Endothelial cell of umbilical vein (primary cell): ENCODE results near the gene IRF1. TPM values are rescaled to one million over a fixed set of nuclear protein-coding genes. Genes with fewer than 3 reads are reported as not detected.

Source experiments
- BruUV-seq: library from RNA; stranded (reverse); fragments of 400-500 nt; replicated peaks from 2 replicates; lab custom pipeline; 2021; lab: Mats Ljungman, UMichigan
- CTCF ChIA-PET: fragments of 300-600, 350-600 bp; sonication (Branson Sonifier 250); formaldehyde crosslinking; loops from one replicate; lab custom pipeline; 2021; ENCODE audit warnings: antibody characterized with exemption, inconsistent platforms; lab: Charles Lee
- POLR2A ChIA-PET: fragments of 300-600, 350-600 bp; sonication (Branson Sonifier 250); formaldehyde crosslinking; loops from one replicate; lab custom pipeline; 2021; ENCODE audit warnings: antibody characterized with exemption, inconsistent platforms; lab: Charles Lee
- DNase-seq: peaks from one replicate; pipeline ENCODE4 v3.0.0-alpha.2; 2011; ENCODE audit warnings: low read depth, low spot score
- FAIRE-seq: peaks from 2 replicates; lab custom pipeline; 2011; peaks lifted over from hg19 to GRCh38; lab: Jason Lieb, UNC
- H2AFZ ChIP-seq: 2 replicates; pipeline ENCODE4 v1.6.0; 2012; ENCODE audit warnings: low read depth, low read length, control low read depth, inconsistent platforms
- H3K27ac ChIP-seq: 2 replicates; pipeline ENCODE4 v1.5.1; 2011; ENCODE audit warnings: low read depth, mild to moderate bottlenecking, control low read depth, low read length, moderate library complexity; ENCODE audit not compliant: insufficient read depth
- H3K27me3 ChIP-seq, 2 experiments: 2 replicates each; pipeline versions ENCODE4 v1.6.0 to v1.6.1; 2011; ENCODE audit warnings: low read length in 2 of 2, mixed read lengths in 1 of 2; ENCODE audit not compliant: control insufficient read depth in 2 of 2, insufficient read depth in 2 of 2
- H3K36me3 ChIP-seq, 2 experiments: 2 replicates in 1 of 2; 3 replicates in 1 of 2; pipeline ENCODE4 v1.5.1; 2011; ENCODE audit warnings: low read length in 2 of 2, mild to moderate bottlenecking in 1 of 2, moderate library complexity in 1 of 2; ENCODE audit not compliant: control insufficient read depth in 2 of 2, insufficient read depth in 2 of 2; ENCODE audit errors: extremely low read depth in 1 of 2
- H3K4me1 ChIP-seq: 3 replicates; pipeline ENCODE4 v1.5.1; 2011; ENCODE audit warnings: mild to moderate bottlenecking, low read length; ENCODE audit not compliant: control insufficient read depth, insufficient read depth; ENCODE audit errors: extremely low read depth
- H3K4me2 ChIP-seq: 2 replicates; pipeline ENCODE4 v1.6.1; 2011; ENCODE audit warnings: low read length, control low read depth, mixed read lengths; ENCODE audit not compliant: insufficient read depth
- H3K4me3 ChIP-seq, 3 experiments: fragments of 200-600 bp in 1 of 3; sonication (generic), shearing (Covaris generic) in 1 of 3; replicated peaks in 1 of 3; 2 replicates each; pipeline ENCODE4 v1.5.1; 2011 to 2016; ENCODE audit warnings: control low read depth in 3 of 3, low read length in 3 of 3, mild to moderate bottlenecking in 2 of 3, inconsistent platforms in 1 of 3, low read depth in 1 of 3, moderate library complexity in 1 of 3; ENCODE audit not compliant: insufficient read depth in 1 of 3
- H3K79me2 ChIP-seq: 2 replicates; pipeline ENCODE4 v1.6.0; 2012; ENCODE audit warnings: low read length, inconsistent platforms; ENCODE audit not compliant: control insufficient read depth, insufficient read depth
- H3K9ac ChIP-seq: replicated peaks from 2 replicates; pipeline ENCODE3; 2011; ENCODE audit warnings: low read length, control low read depth; ENCODE audit not compliant: insufficient read depth; ENCODE audit errors: extremely low read depth
- H3K9me1 ChIP-seq: replicated peaks from 3 replicates; pipeline ENCODE4 v1.6.0; 2011; ENCODE audit warnings: mild to moderate bottlenecking, low read length; ENCODE audit not compliant: control insufficient read depth, insufficient read depth; ENCODE audit errors: extremely low read depth
- H3K9me3 ChIP-seq: replicated peaks from 2 replicates; pipeline ENCODE4 v1.5.1; 2012; ENCODE audit warnings: low read length, inconsistent platforms; ENCODE audit not compliant: control insufficient read depth, insufficient read depth
- H4K20me1 ChIP-seq: replicated peaks from 2 replicates; pipeline ENCODE3; 2011; ENCODE audit warnings: mild to moderate bottlenecking, low read length; ENCODE audit not compliant: control insufficient read depth, insufficient read depth; ENCODE audit errors: extremely low read depth
- CTCF ChIP-seq, 2 donors: IDR thresholded peaks; 1 replicate in 1 of 2; 2 replicates in 1 of 2; pipeline ENCODE4 v1.5.1; 2011; ENCODE audit warnings: low read length in 2 of 2, mild to moderate bottlenecking in 2 of 2, moderate library complexity in 2 of 2, control low read depth in 1 of 2, inconsistent platforms in 1 of 2, low read depth in 1 of 2; ENCODE audit not compliant: insufficient read depth in 1 of 2; ENCODE audit errors: extremely low read depth in 1 of 2
- EZH2 ChIP-seq: IDR thresholded peaks from 2 replicates; pipeline ENCODE4 v1.6.1; 2012; ENCODE audit warnings: borderline replicate concordance, low read depth, mild to moderate bottlenecking, moderate library complexity, low read length, inconsistent platforms; ENCODE audit not compliant: severe bottlenecking
- FOS ChIP-seq: IDR thresholded peaks from 2 replicates; pipeline ENCODE4 v1.6.1; 2011; ENCODE audit warnings: mild to moderate bottlenecking, low read length, moderate library complexity, borderline replicate concordance; ENCODE audit not compliant: insufficient read depth
- JUN ChIP-seq: IDR thresholded peaks from 2 replicates; pipeline ENCODE4 v1.6.1; 2011; ENCODE audit warnings: borderline replicate concordance, low read depth; ENCODE audit not compliant: insufficient read length, insufficient read depth
- MYC ChIP-seq: IDR thresholded peaks from one replicate; pipeline ENCODE4 v1.6.1; 2011; ENCODE audit warnings: mild to moderate bottlenecking, low read depth, low read length
- POLR2AphosphoS5 ChIP-seq: IDR thresholded peaks from 2 replicates; pipeline ENCODE4 v1.6.1; 2012; ENCODE audit warnings: low read depth, mild to moderate bottlenecking, control low read depth, low read length, moderate library complexity; ENCODE audit not compliant: insufficient read depth
- dilution Hi-C: fragments of 300-500 bp; cut with MboI; formaldehyde crosslinking; loops from one replicate; pipeline ENCODE4 v1.15.0; 2019; ENCODE audit warnings: low sequenced_read_pairs; ENCODE audit not compliant: extremely low pct_ligation_motif_present
- intact Hi-C: fragments of 100-400 bp; cut with micrococcal nuclease; formaldehyde crosslinking; loops from one replicate; pipeline ENCODE4 v1.10.0; 2022
- polyA plus RNA-seq, 4 experiments: library from polyadenylated mRNA; depleted of rRNA in 3 of 4; stranded (reverse) in 3 of 4; unstranded in 1 of 4; fragments of >200 nt; gene quantifications; 2 replicates each; pipeline versions ENCODE4 v1.2.1 to v1.2.3, GENCODE V29; 2011 to 2012; ENCODE audit warnings: missing spikeins in 1 of 4
- total RNA-seq: library from RNA; stranded (reverse); gene quantifications from 2 replicates; pipeline ENCODE4 v1.2.3, GENCODE V29; 2021

Gene IRF1
- total and polyA plus RNA-seq, 2 donors (not counting 3 experiments of a cell fraction or from before 2014, with no cell fraction given): 12.3 to 28.0 TPM

DNA sequence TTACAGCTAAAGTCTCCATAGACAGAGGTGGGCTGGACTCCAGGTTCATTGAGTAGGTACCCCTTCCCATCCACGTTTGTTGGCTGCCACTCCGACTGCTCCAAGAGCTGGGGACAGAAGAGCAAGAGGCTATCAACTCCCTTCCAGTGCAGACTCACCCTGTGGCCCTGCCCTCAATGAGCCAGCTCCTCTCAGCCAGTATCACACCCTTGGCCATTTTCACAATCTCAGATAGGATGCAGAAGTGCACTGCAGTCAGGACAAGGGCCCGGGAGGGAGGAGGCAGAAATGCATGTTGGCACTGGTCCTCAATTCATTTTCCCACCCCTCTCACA, 6.2 kb downstream of the IRF1 start:
- Histone ChIP-seq H2AFZ (no peak overlapping the region), H3K9me3 (no peaks in the 10 kb centered on the region), H4K20me1 (no peaks in the 10 kb centered on the region), H3K4me1 (peaks cover 8% of the 10 kb centered on the region), H3K9ac (no peak overlapping the region), H3K4me3 (no peak overlapping the region), H3K79me2 (peaks cover 14% of the 10 kb centered on the region), H3K9me1 (no peaks in the 10 kb centered on the region), H3K36me3 (peaks cover 12 to 43% of the 10 kb centered on the region in 2 experiments), H3K27me3 (no peaks in the 10 kb centered on the region), H3K4me2 (no peak overlapping the region), H3K27ac (no peak overlapping the region)
- DNase-seq (no peak), FAIRE-seq (no peak)
- dilution Hi-C loops (no loop called here), intact Hi-C loops (no loop called here)
- CTCF ChIA-PET: interaction anchor here (2.1 kb wide), 1 partner anchor 28 kb away, joined by 8 read pairs; no protein-coding TSS in a partner anchor
- TF ChIP-seq MYC (no peak), CTCF (IDR thresholded peaks at IDR 0.05; ENCODE audit: extremely low read depth in 1 of 2, insufficient read depth in 1 of 2, low read depth in 1 of 2, low read length in 2 of 2) (no peak), EZH2 (no peak), POLR2AphosphoS5 (no peak)
- POLR2A ChIA-PET: no interaction called here
- no TSS peak for BruUV-seq

GRCh38 chr5:132483661-132484390, 6.7 kb downstream of the IRF1 start:
- DNase-seq (no peak), FAIRE-seq (no peak)
- Histone ChIP-seq H3K27ac (no peak overlapping the region), H2AFZ (no peak overlapping the region), H3K4me1 (peaks cover 3% of the 10 kb centered on the region), H3K4me2 (no peak overlapping the region), H3K4me3 (no peak overlapping the region), H3K27me3 (no peaks in the 10 kb centered on the region), H4K20me1 (no peaks in the 10 kb centered on the region), H3K36me3 (peaks cover 12 to 43% of the 10 kb centered on the region in 2 experiments), H3K79me2 (peaks cover 8% of the 10 kb centered on the region), H3K9ac (no peak overlapping the region), H3K9me3 (no peaks in the 10 kb centered on the region), H3K9me1 (no peaks in the 10 kb centered on the region)
- TF ChIP-seq MYC (no peak), FOS (no peak), EZH2 (no peak), JUN (no peak)
- intact Hi-C loops (no loop called here), dilution Hi-C loops (no loop called here)
- ChIA-PET POLR2A (no interaction called here), CTCF (interaction anchor here (2.1 kb wide), 1 partner anchor 28 kb away, joined by 8 read pairs; no protein-coding TSS in a partner anchor)
- no TSS peak for BruUV-seq
